NCI-H2171 treated with DMSO at 0.1 percent for 48 hours (cell line): ENCODE results near the gene SERPINA3.
"Not testable (repeated sequence)": the region's sequence is repeated elsewhere in the genome, so short reads cannot be mapped to it uniquely, and the experiment has no call there.

Experiments used
- DNase-seq: peaks from one replicate; lab custom pipeline; 2025; lab: John Stamatoyannopoulos, UW

SERPINA3 gene

DNA sequence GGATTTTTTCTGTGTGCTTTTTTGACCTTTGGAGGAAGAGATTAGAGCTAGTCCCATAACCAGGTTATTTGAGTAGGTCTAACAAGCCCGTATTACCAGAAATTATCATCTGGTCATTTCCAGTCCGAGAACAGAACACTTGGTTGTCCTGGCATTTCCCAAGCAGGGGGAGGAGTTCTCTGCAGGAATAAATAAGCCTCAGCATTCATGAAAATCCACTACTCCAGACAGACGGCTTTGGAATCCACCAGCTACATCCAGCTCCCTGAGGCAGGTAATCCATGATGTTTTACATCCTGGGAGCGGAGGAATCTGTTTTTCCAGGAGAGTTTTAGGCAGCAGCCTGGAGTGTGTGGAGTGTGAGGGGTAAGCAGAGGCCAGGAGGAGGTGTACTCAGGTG, at the start of gene SERPINA3:
Gene SERPINA3, plus strand, starts transcription at position 218 of the 400 bp plus-strand sequence. CDS start 2,051 bp downstream, outside the sequence.
- no peak for DNase-seq

DNA sequence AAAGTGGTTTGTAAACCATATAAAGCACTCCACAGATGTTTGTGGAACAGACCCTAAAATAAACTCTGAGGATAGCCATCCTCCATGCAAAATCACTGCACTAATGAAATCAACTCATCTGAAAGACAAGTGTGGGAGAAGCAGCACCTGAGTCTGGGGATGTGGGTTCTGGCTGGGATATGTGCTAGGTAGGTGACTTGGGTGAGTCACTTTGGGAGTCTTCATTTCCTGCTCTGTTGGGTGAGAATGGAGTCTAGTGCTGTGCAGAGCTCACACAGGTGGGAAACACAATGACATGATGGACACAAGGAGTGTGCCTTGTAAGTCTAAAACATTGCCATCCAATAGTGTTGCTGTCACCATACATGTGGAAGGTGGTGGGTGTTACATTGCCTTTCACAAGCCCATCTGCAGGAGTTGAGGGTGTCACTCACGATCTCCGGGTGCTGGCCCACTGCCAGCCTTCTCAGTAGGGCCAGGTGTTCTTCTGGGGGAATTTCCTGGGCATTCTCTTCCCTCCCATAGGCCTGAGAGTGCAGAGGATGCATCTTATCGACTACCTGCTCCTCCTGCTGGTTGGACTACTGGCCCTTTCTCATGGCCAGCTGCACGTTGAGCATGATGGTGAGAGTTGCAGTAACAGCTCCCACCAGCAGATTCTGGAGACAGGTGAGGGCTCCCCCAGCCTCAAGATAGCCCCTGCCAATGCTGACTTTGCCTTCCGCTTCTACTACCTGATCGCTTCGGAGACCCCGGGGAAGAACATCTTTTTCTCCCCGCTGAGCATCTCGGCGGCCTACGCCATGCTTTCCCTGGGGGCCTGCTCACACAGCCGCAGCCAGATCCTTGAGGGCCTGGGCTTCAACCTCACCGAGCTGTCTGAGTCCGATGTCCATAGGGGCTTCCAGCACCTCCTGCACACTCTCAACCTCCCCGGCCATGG, 49.0 kb upstream of the SERPINA3 start:
- no peak for DNase-seq

DNA sequence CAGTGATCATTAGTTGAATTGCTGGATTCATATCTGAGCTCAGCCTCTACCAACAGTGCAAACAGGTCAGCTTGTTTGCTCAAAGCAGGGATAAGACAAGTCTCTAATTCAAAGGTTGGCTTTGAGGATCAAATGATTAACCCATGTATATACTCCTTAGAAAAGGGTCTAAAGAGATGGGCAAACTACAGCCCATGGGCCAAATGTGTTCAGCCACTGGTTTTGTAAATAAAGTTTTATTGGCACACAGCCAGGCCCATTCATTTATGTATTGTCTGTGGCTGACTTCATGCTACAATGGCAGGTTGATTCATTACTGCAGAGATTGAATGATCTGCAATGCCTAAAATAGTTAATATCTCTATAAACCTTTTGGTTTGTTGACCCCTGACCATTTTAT, 47.8 kb upstream of the SERPINA3 start:
- no peak for DNase-seq

DNA sequence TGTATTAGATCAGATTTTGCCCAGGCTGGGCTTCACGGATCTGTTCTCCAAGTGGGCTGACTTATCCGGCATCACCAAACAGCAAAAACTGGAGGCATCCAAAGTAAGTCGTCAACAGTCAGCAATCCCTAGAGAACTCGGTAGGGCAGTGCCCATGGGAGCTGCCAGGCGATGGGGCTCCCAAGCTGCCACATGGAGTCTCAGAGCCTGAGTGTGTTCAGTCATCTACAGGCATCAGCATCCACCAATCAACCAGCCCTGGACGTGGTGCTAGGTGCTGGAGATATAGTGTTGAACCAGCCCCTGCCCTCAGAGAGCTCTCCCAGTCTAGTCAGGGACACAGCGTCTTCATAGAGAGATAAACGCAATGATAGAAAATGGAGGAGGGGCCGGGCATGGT, 44.0 kb upstream of the SERPINA3 start:
- DNase-seq, result no peak

DNA sequence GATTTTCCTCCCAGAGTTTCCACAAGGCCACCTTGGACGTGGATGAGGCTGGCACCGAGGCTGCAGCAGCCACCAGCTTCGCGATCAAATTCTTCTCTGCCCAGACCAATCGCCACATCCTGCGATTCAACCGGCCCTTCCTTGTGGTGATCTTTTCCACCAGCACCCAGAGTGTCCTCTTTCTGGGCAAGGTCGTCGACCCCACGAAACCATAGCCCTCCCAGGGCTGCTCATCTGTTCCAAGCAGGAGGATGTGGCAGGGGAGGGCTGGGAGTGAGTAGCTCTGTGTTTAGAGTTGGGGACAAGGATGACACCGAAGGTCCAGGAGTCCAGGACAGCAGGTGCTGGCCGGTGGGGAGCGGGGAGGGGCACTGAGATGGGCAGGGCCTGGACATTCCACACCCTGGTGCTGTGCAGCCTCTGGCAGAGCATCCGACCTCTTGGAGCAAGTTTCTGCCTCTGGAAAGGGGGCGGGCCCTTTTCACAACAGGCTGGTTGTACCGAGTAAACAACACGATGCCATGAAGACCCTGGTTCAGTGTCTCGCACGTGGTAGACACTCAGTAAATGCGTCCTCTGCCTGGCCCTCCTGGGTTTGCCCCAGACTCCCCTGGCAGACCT, 42.7 kb upstream of the SERPINA3 start:
- DNase-seq, result no peak

DNA sequence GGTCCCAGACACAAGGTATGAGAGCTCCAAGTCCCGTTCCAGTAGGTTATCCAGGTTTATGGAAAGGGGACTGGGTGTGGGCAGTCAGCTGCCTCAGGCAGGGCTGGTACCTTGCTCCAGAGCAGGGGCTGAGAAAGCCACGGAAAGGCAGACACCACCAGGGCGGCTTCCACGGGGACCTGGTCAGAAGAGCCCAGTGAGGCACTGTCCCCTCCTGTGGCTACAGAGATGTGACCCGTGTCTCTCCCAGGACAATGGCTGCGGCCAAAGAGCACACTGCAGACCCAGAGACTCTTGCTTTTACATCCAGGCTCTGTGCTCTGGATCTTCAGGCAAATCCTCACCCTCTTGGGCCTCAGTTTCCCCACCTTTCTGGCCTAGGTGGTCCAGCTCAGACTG, 42.2 kb upstream of the SERPINA3 start:
- DNase-seq, result no peak

DNA sequence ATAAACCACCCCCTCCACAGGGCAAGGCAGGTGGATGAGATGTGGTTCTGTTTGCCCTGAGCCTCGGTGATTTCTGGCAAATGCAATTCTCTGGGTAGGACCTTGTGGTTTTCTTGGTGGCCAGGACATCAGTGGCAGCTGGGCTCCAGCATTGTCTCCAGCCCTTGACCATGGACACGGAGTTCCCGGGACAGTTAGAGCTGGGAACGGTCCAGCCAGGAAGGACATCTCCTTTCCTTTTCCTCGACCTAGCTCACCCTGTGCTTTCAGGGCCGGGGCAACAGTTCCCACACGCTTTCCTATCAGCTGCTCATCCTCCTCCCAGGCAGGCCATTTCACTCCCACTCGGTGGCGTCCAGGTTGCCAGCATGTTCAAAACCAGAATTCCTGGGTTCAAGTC, 41.8 kb upstream of the SERPINA3 start:
- no peak for DNase-seq

DNA sequence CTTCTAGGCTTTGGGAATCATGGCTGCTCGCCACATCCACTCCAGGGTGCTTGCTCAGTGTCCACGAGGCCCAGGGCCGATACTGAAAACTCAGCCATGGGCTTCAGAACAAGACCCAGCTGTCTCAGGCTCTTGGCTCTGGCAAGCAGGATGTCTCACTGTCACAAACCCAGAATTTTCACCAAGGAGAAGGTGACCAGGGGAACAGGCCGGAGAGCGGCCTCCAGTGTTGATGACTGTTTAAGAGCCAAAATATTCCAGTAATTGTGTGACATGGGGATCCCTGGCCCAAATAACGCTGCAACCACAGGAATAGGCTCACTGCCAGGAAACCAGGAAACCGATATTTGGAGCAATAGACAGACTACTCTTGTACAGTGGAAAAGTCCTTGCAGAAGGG, 40.8 kb upstream of the SERPINA3 start:
- no peak for DNase-seq

DNA sequence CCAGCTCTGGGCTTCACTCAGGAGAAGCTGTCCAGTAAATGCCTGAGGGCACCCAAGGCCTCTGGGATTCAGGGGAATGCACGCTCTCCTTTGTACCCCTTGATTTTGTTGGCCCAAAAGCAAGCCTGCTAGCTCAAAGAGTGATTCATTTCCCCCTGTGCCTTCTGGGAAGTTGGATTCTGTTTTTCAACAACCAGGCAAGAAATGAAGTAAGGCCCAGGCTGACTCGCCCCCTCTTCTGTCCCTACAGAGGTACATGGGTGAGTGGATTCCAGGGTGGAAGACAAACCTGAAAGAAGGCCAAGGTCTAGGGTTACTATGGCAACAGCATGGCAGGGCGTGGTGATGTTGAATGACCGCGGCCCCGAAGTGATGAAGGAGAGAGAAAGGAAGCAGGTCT, 40.2 kb upstream of the SERPINA3 start:
- DNase-seq, result no peak

DNA sequence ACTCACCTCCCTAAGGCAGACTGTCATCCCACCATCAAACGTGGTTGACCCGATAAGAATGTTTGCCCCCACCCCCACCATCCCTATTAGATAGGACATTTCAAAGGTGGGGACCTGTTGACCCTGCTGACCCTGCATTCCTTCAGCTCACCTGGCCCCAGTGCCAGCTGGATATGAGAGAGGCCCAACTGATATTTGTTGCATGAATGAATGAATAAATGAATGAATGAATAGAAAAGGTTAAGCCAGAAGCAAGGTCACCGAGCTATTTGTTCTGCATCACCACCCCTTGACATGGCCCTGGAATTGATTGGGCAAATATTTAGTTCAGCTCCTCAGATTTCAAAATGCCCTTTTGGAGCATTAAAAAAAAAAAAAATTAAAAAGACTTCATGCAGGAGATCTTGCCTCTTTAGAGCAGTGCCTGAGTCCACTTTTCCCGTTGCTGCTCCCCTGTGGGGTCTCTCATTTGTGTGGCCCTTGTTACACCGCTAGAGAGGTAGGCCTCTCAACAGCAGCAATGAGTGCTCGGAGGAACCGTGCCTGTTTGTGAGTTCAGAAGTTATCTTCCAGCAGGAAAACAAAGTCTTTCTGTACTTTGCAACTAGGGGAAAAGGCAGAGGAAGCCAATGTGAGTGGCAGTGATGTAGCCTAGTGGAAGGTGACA, 39.4 kb upstream of the SERPINA3 start:
- no peak for DNase-seq

DNA sequence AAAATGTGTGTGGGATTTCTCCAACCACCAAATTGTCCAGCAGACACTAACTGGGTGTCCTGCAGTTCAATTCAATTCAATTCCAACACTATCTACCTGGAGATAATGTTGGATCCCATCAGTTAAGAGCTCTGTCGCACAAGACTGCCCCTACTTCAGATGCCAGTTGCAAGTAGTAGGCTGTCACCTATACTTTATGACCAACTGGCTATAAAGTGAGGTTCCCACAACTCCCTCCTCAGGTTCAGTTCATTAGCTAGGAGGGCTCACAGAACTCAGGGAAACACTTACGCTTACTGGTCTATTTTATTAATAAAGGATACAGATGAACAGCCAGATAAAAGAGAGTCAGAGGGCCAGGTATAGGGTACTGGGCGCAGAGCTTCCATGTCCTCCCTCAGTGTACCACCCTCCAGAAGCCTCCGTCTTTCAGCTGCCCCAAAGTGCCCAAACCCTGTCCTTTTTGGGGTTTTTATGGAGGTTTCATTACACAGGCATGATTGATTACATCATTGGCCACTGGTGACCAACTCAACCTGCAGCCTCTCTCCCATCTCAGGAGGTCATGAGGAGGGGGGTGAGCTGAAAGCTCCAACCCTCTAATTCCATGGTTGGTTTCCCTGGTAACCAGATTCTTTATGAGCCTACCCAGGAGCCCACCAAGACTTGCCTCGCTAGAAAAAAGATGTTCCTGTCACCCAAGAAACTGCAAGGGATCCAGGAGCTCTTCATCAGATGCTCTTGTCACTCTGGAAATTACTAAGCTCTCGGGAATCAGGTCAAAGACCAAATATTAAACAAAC, 38.5 kb upstream of the SERPINA3 start:
- DNase-seq, result no peak

DNA sequence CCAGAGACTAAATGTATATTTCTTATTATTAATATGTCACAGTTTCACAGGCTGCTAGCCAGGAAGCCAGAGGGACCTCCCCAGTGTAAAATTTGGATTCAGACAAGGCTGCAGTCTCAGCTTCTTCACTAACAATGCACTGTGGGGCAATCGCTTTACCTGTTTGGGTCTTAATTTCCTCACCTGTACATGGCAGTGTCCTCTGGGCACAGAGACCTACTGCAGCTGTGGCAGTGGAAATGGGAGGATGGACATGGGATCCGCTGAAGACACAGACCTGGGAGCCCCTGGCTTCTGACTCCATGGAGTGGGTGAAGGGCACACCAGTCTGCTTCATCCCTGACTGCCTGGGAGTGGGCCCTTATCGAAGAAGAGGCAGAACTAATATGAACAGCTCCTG, 37.9 kb upstream of the SERPINA3 start:
- DNase-seq, result no peak

DNA sequence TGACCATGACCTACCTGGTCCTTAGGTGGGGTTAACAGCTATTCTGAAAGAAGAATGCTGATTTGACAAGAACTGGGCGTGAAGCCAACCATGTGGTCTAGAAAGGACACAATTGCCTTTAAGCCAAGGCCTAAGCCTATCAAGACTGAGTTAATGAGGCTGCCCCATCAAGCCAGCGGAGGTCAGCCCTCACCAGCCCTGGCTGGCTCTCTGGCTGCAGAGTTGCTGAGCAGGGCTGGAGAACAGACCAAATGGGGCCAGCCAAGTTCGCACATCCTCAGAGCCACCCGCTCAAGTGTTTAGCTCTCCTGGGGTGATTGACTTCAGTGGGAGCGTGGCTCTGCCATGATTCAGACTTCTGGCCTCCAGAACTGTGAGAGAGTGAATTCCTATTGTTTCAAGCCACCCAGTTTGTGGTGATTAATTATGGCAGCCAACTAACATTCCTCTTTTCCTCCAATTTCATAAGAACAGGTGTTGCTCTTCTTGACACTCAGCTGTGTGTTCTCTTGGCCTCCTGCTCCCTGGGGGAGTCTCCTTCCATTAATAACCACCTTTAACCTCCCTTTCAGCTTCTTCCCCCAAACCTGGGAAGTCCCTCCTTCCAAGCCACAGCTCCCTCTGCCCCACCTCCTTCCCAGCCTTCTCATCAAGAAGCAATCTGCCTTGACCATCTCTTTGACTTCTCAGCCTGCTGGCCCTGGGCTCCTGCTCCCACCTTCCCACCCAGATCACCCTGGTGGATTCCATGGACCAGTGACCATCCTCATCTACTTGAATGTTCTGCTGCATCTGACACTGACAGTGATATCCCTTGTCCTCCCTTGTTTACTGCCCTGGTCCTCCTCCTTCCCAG, 36.2 kb upstream of the SERPINA3 start:
- no peak for DNase-seq

DNA sequence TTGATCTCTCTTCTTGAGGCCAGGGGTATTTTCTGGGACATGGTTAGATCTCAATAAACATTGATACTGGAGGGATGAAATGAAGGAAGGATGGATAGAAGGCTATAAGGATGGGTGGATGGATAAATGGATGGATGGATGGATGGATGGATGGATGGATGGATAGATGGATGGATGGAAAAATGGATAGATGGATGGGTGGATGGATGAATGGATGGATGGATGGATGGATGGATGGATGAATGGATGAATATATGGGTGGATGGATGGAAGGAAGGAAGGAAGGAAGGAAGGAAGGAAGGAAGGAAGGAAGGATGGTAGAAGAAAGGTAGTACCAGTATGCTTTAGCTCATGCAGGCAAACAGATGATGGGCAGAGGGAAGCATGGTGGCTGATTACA, 34.7 kb upstream of the SERPINA3 start:
- not testable (repeated sequence) for DNase-seq

DNA sequence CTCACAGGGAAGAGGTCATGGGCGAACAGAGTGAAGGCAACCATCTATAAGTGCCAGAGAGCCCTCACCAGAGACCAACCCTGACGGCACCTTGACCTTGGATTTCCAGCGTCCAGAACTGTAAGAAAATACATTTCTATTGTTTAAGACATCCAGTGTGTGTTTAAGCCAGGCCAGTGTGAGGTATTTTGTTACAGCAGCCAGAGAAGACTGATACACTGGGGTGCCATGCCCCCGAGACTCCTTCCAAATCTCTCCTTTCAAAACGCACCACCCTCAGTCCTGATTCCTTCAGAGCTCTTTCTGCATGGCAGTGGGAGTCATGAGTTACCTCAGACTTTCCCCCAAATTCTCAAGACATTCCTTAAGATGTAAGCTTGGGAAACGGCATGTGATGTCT, 33.5 kb upstream of the SERPINA3 start:
- DNase-seq, result no peak

DNA sequence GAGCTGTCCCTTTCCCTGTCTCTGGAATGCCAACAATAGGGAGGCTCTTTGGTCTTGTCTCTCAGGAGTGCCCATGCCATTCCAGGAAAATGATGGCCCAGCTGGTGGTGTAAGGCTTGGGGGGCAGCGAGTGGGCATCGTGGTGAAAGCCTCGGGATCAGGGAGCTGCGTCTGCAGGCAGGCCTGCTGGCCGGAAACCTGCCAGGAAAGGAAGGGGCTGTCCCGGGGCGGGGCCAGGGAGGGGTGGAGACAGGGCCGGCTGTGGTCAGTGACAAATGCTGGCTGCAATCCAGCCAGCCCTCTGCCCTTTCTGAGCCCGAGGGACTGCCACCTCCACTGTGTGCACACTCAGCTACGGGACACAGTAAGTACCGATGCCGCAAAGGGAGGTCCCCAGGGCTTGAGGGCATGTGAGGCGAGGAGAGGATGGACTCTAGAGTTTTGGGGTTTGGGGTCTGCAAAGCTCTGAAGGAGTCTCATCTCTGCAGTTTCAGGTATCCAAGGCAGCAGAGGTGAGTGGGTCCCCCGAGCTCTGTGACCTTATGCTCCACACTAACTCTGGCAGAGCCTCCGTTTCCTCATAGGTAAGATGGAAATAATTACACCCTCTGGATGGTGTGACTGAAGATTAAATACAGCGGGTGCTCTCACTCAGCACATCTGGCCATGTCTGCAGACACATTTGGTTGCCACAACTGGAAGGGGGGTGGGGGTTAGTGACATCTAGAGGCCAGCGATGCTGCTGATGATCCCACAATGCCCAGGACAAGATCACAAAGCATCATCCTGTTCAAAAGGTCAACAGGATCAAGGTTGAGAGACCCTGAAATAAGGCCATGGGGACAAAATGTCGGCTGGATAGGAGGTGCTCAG, 30.8 kb upstream of the SERPINA3 start, which contains the start of gene SERPINA5:
Gene SERPINA5, plus strand, starts transcription at position 300 of the 873 bp plus-strand sequence. CDS start 5,937 bp downstream, outside the sequence.
- DNase-seq, result no peak

DNA sequence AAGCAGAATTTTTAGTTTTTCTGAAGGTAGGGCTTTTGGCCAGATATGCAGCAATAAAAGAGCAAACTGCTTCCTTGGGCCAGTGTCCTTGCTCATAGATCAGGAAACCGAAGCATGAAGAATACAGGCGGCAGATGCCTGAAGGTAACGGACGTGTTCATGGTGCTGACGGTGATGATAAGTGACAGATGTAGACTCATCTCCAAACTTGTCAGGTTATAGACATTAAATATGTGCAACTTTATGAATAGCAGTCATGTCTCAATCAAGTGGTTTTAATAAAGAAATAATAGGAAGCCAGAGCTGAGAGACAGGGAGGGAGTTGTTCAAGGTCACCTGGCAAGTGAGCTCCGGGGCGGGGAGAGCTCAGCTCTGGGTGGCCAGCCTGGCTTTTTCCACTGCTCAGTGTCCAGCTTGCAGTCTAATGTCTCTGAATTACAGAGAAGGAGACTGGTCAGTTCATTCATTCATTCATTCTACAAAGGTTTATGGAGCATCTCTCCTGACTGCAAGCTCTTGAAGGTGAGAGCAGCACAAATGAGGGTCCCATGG, 29.9 kb upstream of the SERPINA3 start:
- no peak for DNase-seq

DNA sequence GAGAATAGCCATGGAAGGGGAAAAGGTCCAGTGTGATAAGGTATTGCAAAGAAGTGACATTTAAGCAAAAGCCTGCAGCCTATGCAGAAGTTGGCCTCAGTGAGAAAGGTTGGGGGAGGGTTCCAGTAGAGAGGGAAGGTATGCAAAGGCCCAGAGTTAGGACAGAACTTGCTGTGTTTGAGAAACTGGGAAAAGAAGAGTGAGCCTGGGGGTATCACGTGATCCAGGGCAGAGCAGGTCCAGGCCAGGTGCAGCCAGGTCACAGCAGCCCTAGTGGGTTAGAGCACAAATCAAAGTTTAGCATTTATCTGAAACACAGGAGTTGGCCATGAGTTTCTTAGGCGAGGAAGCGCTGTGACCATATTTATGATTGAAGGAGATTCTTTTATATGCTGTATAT, 29.3 kb upstream of the SERPINA3 start:
- DNase-seq, result no peak

DNA sequence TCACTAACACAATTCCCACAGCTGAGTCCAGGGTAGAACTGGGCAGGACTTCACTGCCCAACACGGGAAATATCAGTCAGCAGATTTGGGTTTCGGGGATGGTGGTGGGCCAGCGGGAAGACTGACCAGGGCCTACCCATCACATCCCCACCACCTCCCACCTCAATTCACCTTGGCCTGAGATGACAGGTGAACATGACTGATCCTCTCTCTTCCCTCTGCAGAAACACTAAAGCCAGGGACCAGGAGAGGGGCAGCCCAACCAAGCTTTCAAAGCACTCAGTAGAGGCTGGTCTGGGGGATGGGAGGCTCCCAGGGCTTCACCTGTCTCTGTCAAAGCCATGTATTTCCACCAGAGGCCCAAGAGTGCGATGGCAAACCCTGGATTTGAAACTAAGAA, 28.6 kb upstream of the SERPINA3 start:
- no peak for DNase-seq
